K562 (cell line): Measurements from ENCODE around the gene DNMT3A. TPM values are rescaled to one million over a fixed set of nuclear protein-coding genes. Genes with fewer than 3 reads are reported as not detected.

Source experiments
- ATAC-seq: fragments of 200-7000 bp; cut with Tn5 transposase; 3 replicates; pipeline ENCODE4 v1.9.1; 2020; ENCODE audit warnings: moderate library complexity
- BruUV-seq: library from RNA; stranded (reverse); fragments of 400-500 nt; replicated peaks from 2 replicates; lab custom pipeline; 2021; lab: Mats Ljungman, UMichigan
- CTCF ChIA-PET: fragments of 300-600 bp; formaldehyde crosslinking; extraction: SDS; loops from one replicate; lab custom pipeline; 2021; ENCODE audit warnings: low intra/inter-chr PET ratio; lab: Yijun Ruan, JAX
- POLR2A ChIA-PET: fragments of 300-600, 350-650 bp; sonication (Branson Sonifier 250); formaldehyde crosslinking; extraction: SDS; loops from one replicate; lab custom pipeline; 2021; ENCODE audit warnings: antibody characterized with exemption, inconsistent platforms; lab: Yijun Ruan, JAX
- DNase-seq, 4 experiments: peaks; one replicate each; pipeline versions ENCODE4 v3.0.0 to v3.0.0-alpha.2; 2011 to 2018; ENCODE audit warnings: low spot score in 3 of 4, mixed read lengths in 3 of 4; ENCODE audit errors: extremely low read depth in 1 of 4
- FAIRE-seq: peaks from 2 replicates; lab custom pipeline; 2011; peaks lifted over from hg19 to GRCh38; lab: Jason Lieb, UNC
- H2AFZ ChIP-seq: 2 replicates; pipeline ENCODE4 v1.6.0; 2011; ENCODE audit warnings: low read depth, low read length, control low read depth, inconsistent platforms
- H3K27ac ChIP-seq: fragments of 200-600 bp; 3 replicates; pipeline ENCODE4 v1.8.0; 2011; ENCODE audit warnings: low read depth, mild to moderate bottlenecking, control low read depth, inconsistent platforms, low read length, moderate library complexity, mixed read lengths; ENCODE audit errors: extremely low read depth
- H3K27me3 ChIP-seq, 2 experiments: fragments of 300-600 bp in 1 of 2; 2 replicates in 1 of 2; 3 replicates in 1 of 2; pipeline versions ENCODE4 v1.6.0 to v1.8.0; 2011; ENCODE audit warnings: inconsistent platforms in 2 of 2, low read length in 2 of 2, mild to moderate bottlenecking in 1 of 2, mixed read lengths in 1 of 2, moderate library complexity in 1 of 2; ENCODE audit not compliant: control insufficient read depth in 2 of 2, insufficient read depth in 2 of 2
- H3K36me3 ChIP-seq: fragments of 300-600 bp; 3 replicates; pipeline ENCODE4 v1.8.0; 2011; ENCODE audit warnings: mild to moderate bottlenecking, low read length, inconsistent platforms; ENCODE audit not compliant: control insufficient read depth, insufficient read depth
- H3K4me1 ChIP-seq, 2 experiments: fragments of 200-600 bp in 1 of 2; replicated peaks in 1 of 2; 2 replicates in 1 of 2; 3 replicates in 1 of 2; pipeline versions ENCODE4 v1.5.1 to v1.8.0; 2011; ENCODE audit warnings: inconsistent platforms in 2 of 2, low read length in 2 of 2, mild to moderate bottlenecking in 1 of 2, mixed read lengths in 1 of 2, moderate library complexity in 1 of 2; ENCODE audit not compliant: control insufficient read depth in 2 of 2, insufficient read depth in 2 of 2
- H3K4me2 ChIP-seq: 2 replicates; pipeline ENCODE4 v1.6.1; 2011; ENCODE audit warnings: low read length, control low read depth, inconsistent platforms, mixed read lengths; ENCODE audit not compliant: insufficient read depth
- H3K4me3 ChIP-seq: fragments of 200-600 bp; sonication (generic), shearing (Covaris generic); 2 replicates; pipeline ENCODE4 v1.5.1; 2016; ENCODE audit warnings: control low read depth, inconsistent platforms
- H3K79me2 ChIP-seq: fragments of 200-600 bp; 3 replicates; pipeline ENCODE4 v1.8.0; 2011; ENCODE audit warnings: low read length, inconsistent platforms; ENCODE audit not compliant: control insufficient read depth, insufficient read depth
- H3K9ac ChIP-seq, 2 experiments: 2 replicates each; pipeline versions ENCODE4 v1.6.0 to v1.6.1; 2011; ENCODE audit warnings: low read depth in 2 of 2, low read length in 2 of 2, control low read depth in 1 of 2, inconsistent platforms in 1 of 2, mild to moderate bottlenecking in 1 of 2, mixed read lengths in 1 of 2; ENCODE audit not compliant: insufficient read depth in 1 of 2
- H3K9me1 ChIP-seq: one replicate; pipeline ENCODE4 v1.6.0; 2011; ENCODE audit warnings: inconsistent platforms, mild to moderate bottlenecking, low read length, moderate library complexity; ENCODE audit not compliant: control insufficient read depth, insufficient read depth
- H3K9me3 ChIP-seq: replicated peaks from 2 replicates; pipeline ENCODE4 v1.5.1; 2011; ENCODE audit warnings: low read depth, low read length, inconsistent platforms; ENCODE audit not compliant: control insufficient read depth, insufficient read depth
- H4K20me1 ChIP-seq: replicated peaks from 2 replicates; pipeline ENCODE4 v1.6.1; 2011; ENCODE audit warnings: low read length, inconsistent platforms, mixed read lengths; ENCODE audit not compliant: control insufficient read depth, insufficient read depth
- CSDE1 ChIP-seq, 2 experiments: fragments of 450-650 bp; IDR thresholded peaks; 2 replicates each; pipeline ENCODE4 v1.6.1; 2016; ENCODE audit warnings: mild to moderate bottlenecking in 1 of 2
- HNRNPLL ChIP-seq: fragments of 200-400 bp; formaldehyde crosslinking; IDR thresholded peaks from 2 replicates; pipeline ENCODE4 v1.6.1; 2017; ENCODE audit warnings: low read length, low read depth, mild to moderate bottlenecking; ENCODE audit not compliant: poor library complexity, severe bottlenecking
- KAT8 ChIP-seq: fragments of 450-650 bp; IDR thresholded peaks from 2 replicates; pipeline ENCODE4 v1.6.1; 2016; ENCODE audit warnings: low read depth, mild to moderate bottlenecking
- MTF1 ChIP-seq: fragments of 250-450 bp; sonication (Bioruptor Pico); IDR thresholded peaks from 2 replicates; pipeline ENCODE4 v1.9.0; 2021; ENCODE audit warnings: moderate library complexity, mild to moderate bottlenecking, inconsistent platforms, borderline replicate concordance
- POU5F1 ChIP-seq: fragments of 150-350 bp; IDR thresholded peaks from 2 replicates; pipeline ENCODE4 v1.6.1; 2014; ENCODE audit warnings: borderline replicate concordance, low read length, low read depth, mild to moderate bottlenecking; ENCODE audit not compliant: partially characterized antibody
- PPARD ChIP-seq: fragments of 250-450 bp; sonication (Bioruptor Pico); IDR thresholded peaks from 2 replicates; pipeline ENCODE4 v1.8.0; 2022; ENCODE audit warnings: inconsistent platforms, mild to moderate bottlenecking, moderate library complexity
- ZNF445 ChIP-seq: fragments of 250-450 bp; sonication (Bioruptor Pico); IDR thresholded peaks from 2 replicates; pipeline ENCODE4 v1.4.0; 2020; ENCODE audit warnings: low read depth, mild to moderate bottlenecking, moderate library complexity
- ZNF57 ChIP-seq: fragments of 450-650 bp; formaldehyde crosslinking; IDR thresholded peaks from 2 replicates; pipeline ENCODE4 v1.4.0; 2020; ENCODE audit warnings: mild to moderate bottlenecking, moderate library complexity
- WGBS: fragments of 100-300 bp; shearing (Covaris generic); methylation state at CpG from one replicate; pipeline ENCODE4 v1.1.6; 2016; ENCODE audit warnings: low coverage, mixed read lengths; ENCODE audit not compliant: insufficient coverage; ENCODE audit errors: missing lambda C conversion rate; 5-methylcytosine and 5-hydroxymethylcytosine counted together
- in situ Hi-C: fragments of 300-500 bp; cut with MboI; formaldehyde crosslinking; loops from 4 replicates; pipeline ENCODE4 v1.15.0; 2018; ENCODE audit warnings: inconsistent platforms, mixed read lengths
- intact Hi-C: fragments of 100-400 bp; cut with micrococcal nuclease; formaldehyde crosslinking; loops from 2 replicates; pipeline ENCODE4 v1.14.2; 2022
- polyA plus RNA-seq, 8 experiments: library from polyadenylated mRNA; depleted of rRNA in 4 of 8; stranded (reverse) in 5 of 8; unstranded in 3 of 8; fragments of >200 nt; fragmentation: Nextera tagmentation in 2 of 8; fragmentation: Illumina TruSeq in 1 of 8; extraction: Ambion mirVana in 2 of 8; extraction: Trizol in 1 of 8; gene quantifications; 2 replicates each; pipeline versions ENCODE4 v1.2.1 to v1.2.3, GENCODE V29; 2011 to 2014; ENCODE audit warnings: inconsistent platforms in 1 of 8, missing spikeins in 1 of 8
- total RNA-seq, 7 experiments: library from RNA; depleted of rRNA in 6 of 7; stranded (reverse); fragments of >200 nt in 6 of 7; fragmentation: Illumina TruSeq in 2 of 7; extraction: Trizol in 2 of 7; gene quantifications; 2 replicates each; pipeline versions ENCODE4 v1.2.1 to v1.2.3, GENCODE V29; 2011 to 2021; ENCODE audit warnings: low replicate concordance in 1 of 7
- TF ChIP-seq, protein P1 (sequence below): sonication (generic); formaldehyde crosslinking; IDR thresholded peaks from 2 replicates; pipeline ENCODE4 v1.8.0; 2022; ENCODE audit warnings: missing genetic modification reagents, mild to moderate bottlenecking, borderline replicate concordance
- TF ChIP-seq, protein P2 (sequence below): IDR thresholded peaks from 2 replicates; pipeline ENCODE4 v1.6.1; 2011; ENCODE audit not compliant: insufficient read length; ENCODE audit errors: extremely low read depth
- TF ChIP-seq, protein P3 (sequence below): sonication (generic); formaldehyde crosslinking; IDR thresholded peaks from 2 replicates; pipeline ENCODE4 v1.8.0; 2022; ENCODE audit warnings: missing genetic modification reagents, mild to moderate bottlenecking, moderate library complexity, borderline replicate concordance

DNMT3A gene
- total and polyA plus RNA-seq, 9 of the 15 experiments (the other 6 are each of a cell fraction or from before 2014, with no cell fraction given) = 3.0 to 16.0 (median 6.1) TPM

DNA sequence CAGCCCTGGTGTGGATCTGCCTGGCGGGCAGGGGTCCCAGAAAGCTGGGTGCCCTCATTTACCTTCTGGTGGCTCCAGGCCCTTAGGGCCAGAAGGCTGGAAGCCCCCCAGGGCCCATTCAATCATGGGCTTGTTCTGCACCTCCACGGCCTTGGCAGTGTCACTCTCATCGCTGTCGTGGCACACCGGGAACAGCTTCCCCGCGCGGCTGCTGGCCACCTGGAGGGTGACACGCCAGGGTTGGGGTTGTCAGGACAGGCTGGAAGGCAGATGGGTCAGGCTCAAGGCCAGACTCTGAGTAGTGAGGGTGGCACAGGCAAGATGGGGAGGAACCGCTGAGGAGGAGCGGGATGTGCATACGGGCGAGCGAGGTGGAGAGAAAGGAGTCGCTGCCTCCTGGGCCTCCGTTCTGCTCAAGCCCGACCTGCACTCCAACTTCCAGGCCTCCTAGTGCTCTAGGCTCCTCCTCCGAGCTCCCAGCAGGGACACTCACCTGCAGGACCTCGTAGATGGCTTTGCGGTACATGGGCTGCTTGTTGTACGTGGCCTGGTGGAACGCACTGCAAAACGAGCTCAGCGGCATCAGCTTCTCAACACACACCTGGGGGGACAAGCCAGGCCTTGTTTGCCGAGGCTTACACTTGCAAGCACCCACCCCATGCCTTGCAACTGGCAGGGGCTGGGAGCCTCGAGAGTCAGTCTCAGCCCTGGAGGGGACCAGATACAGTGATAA lies 95.0 kb downstream of the DNMT3A start:
- 78% methylated on average over 21 of the region's 26 CpGs for WGBS
- FAIRE-seq = no peak
- CTCF ChIA-PET = no interaction called here

DNA sequence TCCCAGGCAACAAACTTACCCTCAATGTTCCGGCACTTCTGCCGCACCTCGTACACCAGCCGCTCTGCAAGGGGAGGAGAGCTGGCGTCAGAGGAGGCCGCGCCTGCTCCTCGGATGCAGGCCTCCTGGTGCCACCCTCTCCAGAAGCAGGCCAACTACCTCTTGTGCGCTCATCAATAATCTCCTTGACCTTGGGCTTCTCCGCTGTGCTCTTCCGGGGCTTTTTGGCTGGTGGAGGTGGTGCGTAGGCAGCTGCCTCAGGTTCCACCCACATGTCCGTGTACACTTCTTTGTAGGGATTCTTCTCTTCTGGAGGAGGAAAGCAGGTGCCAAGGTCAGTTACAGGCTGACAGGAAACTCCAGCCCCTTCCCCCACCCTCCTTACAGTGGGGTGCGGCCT lies 95.7 kb downstream of the DNMT3A start:
- no peaks in the 10 kb centered on the region for H3K9me3 ChIP-seq
- CTCF ChIA-PET = no interaction called here
- intact Hi-C loops = no loop called here
- in situ Hi-C loops = no loop called here
- no peak overlapping the region; a peak in 1 of 4 replicates for H3K9ac ChIP-seq
- peaks cover 20 to 45% of the 10 kb centered on the region in 2 experiments; a peak in 4 of 5 replicates for H3K4me1 ChIP-seq
- WGBS = 89% methylated on average over 13 of the region's 14 CpGs
- no peaks in the 10 kb centered on the region for H3K27me3 ChIP-seq
- H4K20me1 ChIP-seq = no peaks in the 10 kb centered on the region
- POLR2A ChIA-PET = no interaction called here
- DNase-seq (no peak), FAIRE-seq (no peak), ATAC-seq (no peak)
- H3K4me2 ChIP-seq = no peak overlapping the region
- no peak overlapping the region for H3K27ac ChIP-seq
- BruUV-seq = no TSS peak
- no peaks in the 10 kb centered on the region; the same call in 2 of the 3 replicates for H3K79me2 ChIP-seq
- H3K36me3 ChIP-seq = peaks cover 50% of the 10 kb centered on the region; the same call in 2 of the 3 replicates
- H2AFZ ChIP-seq = no peak overlapping the region
- H3K9me1 ChIP-seq = no peaks in the 10 kb centered on the region
- H3K4me3 ChIP-seq = no peak overlapping the region
- TF ChIP-seq, protein P1, sequence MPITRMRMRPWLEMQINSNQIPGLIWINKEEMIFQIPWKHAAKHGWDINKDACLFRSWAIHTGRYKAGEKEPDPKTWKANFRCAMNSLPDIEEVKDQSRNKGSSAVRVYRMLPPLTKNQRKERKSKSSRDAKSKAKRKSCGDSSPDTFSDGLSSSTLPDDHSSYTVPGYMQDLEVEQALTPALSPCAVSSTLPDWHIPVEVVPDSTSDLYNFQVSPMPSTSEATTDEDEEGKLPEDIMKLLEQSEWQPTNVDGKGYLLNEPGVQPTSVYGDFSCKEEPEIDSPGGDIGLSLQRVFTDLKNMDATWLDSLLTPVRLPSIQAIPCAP (CRISPR knock-in tag) = no peak
- TF ChIP-seq KAT8 = no peak
- TF ChIP-seq PPARD = no peak
- no peak for TF ChIP-seq POU5F1
- no peak for TF ChIP-seq MTF1 (CRISPR knock-in tag)
- TF ChIP-seq ZNF57 (CRISPR knock-in tag) = no peak
- TF ChIP-seq, protein P2, sequence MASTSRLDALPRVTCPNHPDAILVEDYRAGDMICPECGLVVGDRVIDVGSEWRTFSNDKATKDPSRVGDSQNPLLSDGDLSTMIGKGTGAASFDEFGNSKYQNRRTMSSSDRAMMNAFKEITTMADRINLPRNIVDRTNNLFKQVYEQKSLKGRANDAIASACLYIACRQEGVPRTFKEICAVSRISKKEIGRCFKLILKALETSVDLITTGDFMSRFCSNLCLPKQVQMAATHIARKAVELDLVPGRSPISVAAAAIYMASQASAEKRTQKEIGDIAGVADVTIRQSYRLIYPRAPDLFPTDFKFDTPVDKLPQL = no peak
- no peak for TF ChIP-seq CSDE1 (IDR thresholded peaks at IDR 0.05)
- TF ChIP-seq ZNF445 = no peak

More for the DNA sequence above, 95.0 kb downstream of the DNMT3A start:
- Histone ChIP-seq H3K27ac (no peak overlapping the region), H3K9me3 (no peaks in the 10 kb centered on the region), H3K79me2 (peaks cover 4% of the 10 kb centered on the region; the same call in 2 of the 3 replicates), H3K4me1 (peaks cover 23 to 47% of the 10 kb centered on the region in 2 experiments), H3K4me3 (no peak overlapping the region), H2AFZ (no peak overlapping the region), H3K4me2 (no peak overlapping the region), H3K27me3 (no peaks in the 10 kb centered on the region), H4K20me1 (no peaks in the 10 kb centered on the region), H3K9me1 (no peaks in the 10 kb centered on the region), H3K9ac (0 out of 4 replicates have a peak overlapping the region, but pooled peaks of 1 of the 2 experiments have one; percentile 15), H3K36me3 (peaks cover 45% of the 10 kb centered on the region; the same call in 2 of the 3 replicates)
- TF ChIP-seq HNRNPLL = no peak
- TF ChIP-seq, protein P3, sequence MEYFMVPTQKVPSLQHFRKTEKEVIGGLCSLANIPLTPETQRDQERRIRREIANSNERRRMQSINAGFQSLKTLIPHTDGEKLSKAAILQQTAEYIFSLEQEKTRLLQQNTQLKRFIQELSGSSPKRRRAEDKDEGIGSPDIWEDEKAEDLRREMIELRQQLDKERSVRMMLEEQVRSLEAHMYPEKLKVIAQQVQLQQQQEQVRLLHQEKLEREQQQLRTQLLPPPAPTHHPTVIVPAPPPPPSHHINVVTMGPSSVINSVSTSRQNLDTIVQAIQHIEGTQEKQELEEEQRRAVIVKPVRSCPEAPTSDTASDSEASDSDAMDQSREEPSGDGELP (CRISPR knock-in tag) = no peak
- POLR2A ChIA-PET = interaction anchor here (1.3 kb wide), 1 partner anchor 31 kb away, joined by 3 read pairs; no protein-coding TSS in a partner anchor
- ATAC-seq (no peak), DNase-seq (no peak)
- in situ Hi-C loops = no loop called here
- no TSS peak for BruUV-seq
- intact Hi-C loops = no loop called here
